ENCODE results near the gene NME9.

DNA sequence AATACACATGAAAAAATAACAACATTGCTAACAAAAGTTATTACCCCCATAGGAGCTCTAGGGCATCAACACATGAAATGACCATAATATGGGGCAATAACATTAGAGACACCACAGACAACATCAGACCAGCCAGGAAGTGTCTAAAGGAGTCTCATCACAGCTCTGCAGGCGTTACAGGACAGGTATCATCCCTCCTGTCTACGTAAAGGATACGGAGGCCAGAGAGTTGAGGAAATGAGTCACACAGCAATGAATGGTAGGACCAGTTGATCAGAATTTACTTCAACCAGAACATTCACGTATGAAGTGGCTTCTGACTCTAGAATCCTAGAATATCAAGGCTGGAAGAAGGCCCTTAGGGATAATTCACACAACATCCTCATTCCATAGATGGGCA is 1.8 kb downstream of the NME9 start:
- TF ChIP-seq, protein P1, sequence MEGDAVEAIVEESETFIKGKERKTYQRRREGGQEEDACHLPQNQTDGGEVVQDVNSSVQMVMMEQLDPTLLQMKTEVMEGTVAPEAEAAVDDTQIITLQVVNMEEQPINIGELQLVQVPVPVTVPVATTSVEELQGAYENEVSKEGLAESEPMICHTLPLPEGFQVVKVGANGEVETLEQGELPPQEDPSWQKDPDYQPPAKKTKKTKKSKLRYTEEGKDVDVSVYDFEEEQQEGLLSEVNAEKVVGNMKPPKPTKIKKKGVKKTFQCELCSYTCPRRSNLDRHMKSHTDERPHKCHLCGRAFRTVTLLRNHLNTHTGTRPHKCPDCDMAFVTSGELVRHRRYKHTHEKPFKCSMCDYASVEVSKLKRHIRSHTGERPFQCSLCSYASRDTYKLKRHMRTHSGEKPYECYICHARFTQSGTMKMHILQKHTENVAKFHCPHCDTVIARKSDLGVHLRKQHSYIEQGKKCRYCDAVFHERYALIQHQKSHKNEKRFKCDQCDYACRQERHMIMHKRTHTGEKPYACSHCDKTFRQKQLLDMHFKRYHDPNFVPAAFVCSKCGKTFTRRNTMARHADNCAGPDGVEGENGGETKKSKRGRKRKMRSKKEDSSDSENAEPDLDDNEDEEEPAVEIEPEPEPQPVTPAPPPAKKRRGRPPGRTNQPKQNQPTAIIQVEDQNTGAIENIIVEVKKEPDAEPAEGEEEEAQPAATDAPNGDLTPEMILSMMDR (IDR thresholded peaks at IDR 0.05): no peak
- no peak for TF ChIP-seq EP300 (IDR thresholded peaks at IDR 0.05)
- TF ChIP-seq POLR2A (IDR thresholded peaks at IDR 0.05): no peak

All from sigmoid colon (tissue), 4 donors.